Measurements from ENCODE around the gene ATP8A1. TPM values are rescaled to one million over a fixed set of nuclear protein-coding genes. Genes with fewer than 3 reads are reported as not detected.

The ATP8A1 gene
- polyA plus RNA-seq, 1 experiment, result 0.20 TPM

DNA sequence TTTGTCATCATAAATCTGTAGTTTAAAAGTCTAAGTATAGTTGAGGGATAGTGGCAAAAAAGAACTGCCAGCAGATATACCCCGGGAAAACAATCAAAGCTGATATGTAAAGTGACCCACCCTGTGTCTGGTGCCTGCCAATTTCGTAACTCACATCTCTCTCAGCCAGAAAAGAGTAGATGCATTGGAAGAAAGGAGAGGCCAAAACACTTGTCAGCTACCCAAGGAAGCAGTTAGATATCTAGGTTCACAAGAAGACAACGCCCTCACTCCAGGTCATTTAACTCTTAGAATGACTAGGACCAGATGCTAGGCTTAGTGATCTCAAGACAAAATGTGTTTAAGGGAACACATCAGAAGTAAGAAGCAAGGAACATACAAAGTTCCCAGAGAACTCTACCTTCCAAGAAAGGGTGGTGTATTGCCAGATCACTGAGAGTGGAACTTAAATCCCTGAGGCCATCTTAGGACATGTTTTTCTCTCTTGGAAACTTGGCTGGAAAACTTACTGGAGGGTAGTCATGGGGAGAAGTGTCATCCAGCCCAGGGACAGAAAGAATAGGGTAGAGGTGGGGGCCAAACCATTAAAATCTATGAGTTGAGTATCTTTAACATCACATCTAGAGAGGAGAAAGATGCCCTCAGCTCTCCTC, 133.7 kb downstream of the ATP8A1 start:
- TF ChIP-seq, protein P1, sequence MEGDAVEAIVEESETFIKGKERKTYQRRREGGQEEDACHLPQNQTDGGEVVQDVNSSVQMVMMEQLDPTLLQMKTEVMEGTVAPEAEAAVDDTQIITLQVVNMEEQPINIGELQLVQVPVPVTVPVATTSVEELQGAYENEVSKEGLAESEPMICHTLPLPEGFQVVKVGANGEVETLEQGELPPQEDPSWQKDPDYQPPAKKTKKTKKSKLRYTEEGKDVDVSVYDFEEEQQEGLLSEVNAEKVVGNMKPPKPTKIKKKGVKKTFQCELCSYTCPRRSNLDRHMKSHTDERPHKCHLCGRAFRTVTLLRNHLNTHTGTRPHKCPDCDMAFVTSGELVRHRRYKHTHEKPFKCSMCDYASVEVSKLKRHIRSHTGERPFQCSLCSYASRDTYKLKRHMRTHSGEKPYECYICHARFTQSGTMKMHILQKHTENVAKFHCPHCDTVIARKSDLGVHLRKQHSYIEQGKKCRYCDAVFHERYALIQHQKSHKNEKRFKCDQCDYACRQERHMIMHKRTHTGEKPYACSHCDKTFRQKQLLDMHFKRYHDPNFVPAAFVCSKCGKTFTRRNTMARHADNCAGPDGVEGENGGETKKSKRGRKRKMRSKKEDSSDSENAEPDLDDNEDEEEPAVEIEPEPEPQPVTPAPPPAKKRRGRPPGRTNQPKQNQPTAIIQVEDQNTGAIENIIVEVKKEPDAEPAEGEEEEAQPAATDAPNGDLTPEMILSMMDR (IDR thresholded peaks at IDR 0.05; ENCODE audit: low read depth, low read length), result no peak
- Histone ChIP-seq H3K27me3 (ENCODE audit: control insufficient read depth, insufficient read depth, low read length) (no peaks in the 10 kb centered on the region), H3K9me3 (ENCODE audit: control insufficient read depth, insufficient read depth, low read length) (no peaks in the 10 kb centered on the region), H3K27ac (ENCODE audit: low read depth, low read length) (no peak overlapping the region), H3K4me3 (ENCODE audit: low read depth, low read length) (no peak overlapping the region)
- ChIA-PET POLR2A (no interaction called here), CTCF (interaction anchor here (0.6 to 2.5 kb wide), 3 partner anchors 152 to 576 kb away, joined by 7 to 17 read pairs (median 7); no protein-coding TSS in a partner anchor)
- no peak for DNase-seq (ENCODE audit: low read depth, low spot score)

DNA sequence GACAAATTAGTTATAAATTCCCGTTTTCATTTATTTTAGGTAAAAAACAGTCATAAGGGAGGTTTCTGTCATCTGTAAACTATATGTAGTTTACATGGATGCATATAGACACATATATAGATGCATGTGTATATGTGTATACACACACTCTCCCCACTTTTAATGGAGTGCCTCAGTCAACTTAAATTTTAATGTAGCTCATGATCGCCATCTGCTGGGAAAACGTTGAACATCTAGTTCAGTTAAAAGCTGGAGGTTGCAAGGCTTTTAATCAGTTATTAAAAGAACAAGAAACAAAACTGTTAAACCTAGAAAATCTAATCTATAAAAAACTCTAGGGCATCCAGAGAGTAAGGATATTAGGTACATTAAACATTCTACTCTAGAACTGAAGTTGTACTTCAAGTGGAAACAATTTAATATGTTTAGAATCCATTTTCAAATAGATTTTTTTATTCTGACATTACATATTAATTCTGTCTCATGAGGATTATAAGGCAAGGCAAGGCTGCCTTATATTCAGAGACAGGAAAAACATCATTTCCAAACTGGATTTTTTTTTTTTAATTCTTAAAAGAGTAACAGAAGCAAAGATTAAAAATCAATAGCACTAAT, 137.0 kb downstream of the ATP8A1 start:
- peak; percentile 7 for DNase-seq (ENCODE audit: low read depth, low spot score)
- TF ChIP-seq, protein P1 (IDR thresholded peaks at IDR 0.05; ENCODE audit: low read depth, low read length), result peak; percentile 70
- Histone ChIP-seq H3K9me3 (ENCODE audit: control insufficient read depth, insufficient read depth, low read length) (no peaks in the 10 kb centered on the region), H3K4me3 (ENCODE audit: low read depth, low read length) (no peak overlapping the region), H3K27ac (ENCODE audit: low read depth, low read length) (no peak overlapping the region), H3K27me3 (ENCODE audit: control insufficient read depth, insufficient read depth, low read length) (no peaks in the 10 kb centered on the region)
- CTCF ChIA-PET, result interaction anchor here (0.6 to 7.6 kb wide), 27 partner anchors 10 to 827 kb away, joined by 3 to 225 read pairs (median 4); no protein-coding TSS in a partner anchor
- POLR2A ChIA-PET, result no interaction called here

DNA sequence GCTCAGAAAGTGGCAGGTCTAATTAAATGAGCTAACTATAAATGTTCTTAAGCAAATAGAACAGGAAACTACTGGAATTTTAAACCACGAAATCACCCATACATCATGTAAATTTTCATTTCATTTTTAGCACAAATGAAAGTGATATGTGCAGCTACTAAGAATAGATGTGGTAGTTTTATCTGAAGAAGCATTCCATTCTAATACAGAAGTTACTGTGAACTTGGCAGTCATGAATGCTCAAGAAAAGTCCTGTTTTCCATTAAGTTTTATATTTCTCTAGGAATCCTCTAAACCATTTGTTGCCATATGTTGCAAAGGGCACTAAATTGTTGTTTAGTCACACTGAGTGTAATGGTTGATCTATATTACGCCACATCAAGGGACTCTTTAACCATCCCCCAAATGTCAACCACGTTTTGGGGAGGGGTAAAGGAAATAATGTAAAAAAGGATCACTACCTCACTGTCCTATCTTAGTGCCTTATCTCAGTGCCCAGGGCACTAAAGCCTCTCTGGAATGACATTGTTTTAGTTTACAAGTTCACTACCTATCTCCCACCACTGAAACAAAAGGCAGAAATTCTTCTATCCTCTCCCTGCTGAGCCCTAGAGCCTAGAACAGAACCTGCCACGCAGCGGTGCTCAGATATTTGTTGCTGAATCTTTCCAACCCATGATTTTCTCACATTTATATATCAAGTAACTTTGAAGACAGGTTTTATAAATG, 141.6 kb downstream of the ATP8A1 start:
- Histone ChIP-seq H3K9me3 (ENCODE audit: control insufficient read depth, insufficient read depth, low read length) (no peaks in the 10 kb centered on the region), H3K27me3 (ENCODE audit: control insufficient read depth, insufficient read depth, low read length) (no peaks in the 10 kb centered on the region), H3K27ac (ENCODE audit: low read depth, low read length) (no peak overlapping the region), H3K4me3 (ENCODE audit: low read depth, low read length) (no peak overlapping the region)
- TF ChIP-seq, protein P1 (IDR thresholded peaks at IDR 0.05; ENCODE audit: low read depth, low read length), result no peak
- ChIA-PET CTCF (interaction anchor here (0.7 to 7.6 kb wide), 3 partner anchors 56 to 234 kb away, joined by 5 to 225 read pairs (median 19); no protein-coding TSS in a partner anchor), POLR2A (no interaction called here)
- no peak for DNase-seq (ENCODE audit: low read depth, low spot score)

- ChIA-PET POLR2A (no interaction called here), CTCF (interaction anchor here (3.8 kb wide), 1 partner anchor 233 kb away, joined by 19 read pairs; no protein-coding TSS in a partner anchor)
- H3K27ac ChIP-seq (ENCODE audit: low read depth, low read length), result no peak overlapping the region
- TF ChIP-seq, protein P1 (IDR thresholded peaks at IDR 0.05; ENCODE audit: low read depth, low read length), result no peak
- no peaks in the 10 kb centered on the region for H3K27me3 ChIP-seq (ENCODE audit: control insufficient read depth, insufficient read depth, low read length)
- H3K9me3 ChIP-seq (ENCODE audit: control insufficient read depth, insufficient read depth, low read length), result no peaks in the 10 kb centered on the region
- no peak for DNase-seq (ENCODE audit: low read depth, low spot score)
- H3K4me3 ChIP-seq (ENCODE audit: low read depth, low read length), result no peak overlapping the region
Measured at GRCh38 chr4:42513748-42514492, 143.0 kb downstream of the ATP8A1 start.

Data from AG04450 (cell line).